Breast epithelium (tissue), 4 donors: ENCODE measurements around the gene PTPRN. TPM values are rescaled to one million over a fixed set of nuclear protein-coding genes. Genes with fewer than 3 reads are reported as not detected.
A peak's percentile ranks its signal among the peaks of the same experiment; 100 is the strongest.

Source experiments
- DNase-seq, 2 donors: peaks; one replicate each; pipeline ENCODE4 v3.0.0-alpha.2; 2019; ENCODE audit warnings: low spot score in 2 of 2
- H3K27ac ChIP-seq, 2 donors: fragments of 200-600 bp; sonication (generic) in 1 of 2; one replicate each; pipeline ENCODE4 v1.5.1; 2016 to 2019; ENCODE audit warnings: mild to moderate bottlenecking in 1 of 2
- H3K27me3 ChIP-seq, 2 donors: fragments of 200-600 bp; sonication (generic) in 1 of 2; one replicate each; pipeline versions ENCODE4 v1.5.1 to v1.6.0; 2017 to 2019; ENCODE audit warnings: control low read depth in 1 of 2, mild to moderate bottlenecking in 1 of 2
- H3K36me3 ChIP-seq: fragments of 200-600 bp; one replicate; pipeline ENCODE4 v1.5.1; 2019
- H3K4me1 ChIP-seq, 2 donors: fragments of 200-600 bp; sonication (generic); one replicate each; pipeline ENCODE4 v1.5.1; 2016 to 2019; ENCODE audit warnings: control low read depth in 1 of 2
- H3K4me3 ChIP-seq, 3 donors: fragments of 200-600 bp; sonication (generic); 1 replicate in 2 of 3; 2 replicates in 1 of 3; pipeline ENCODE4 v1.5.1; 2016 to 2019; ENCODE audit warnings: mild to moderate bottlenecking in 3 of 3, moderate library complexity in 2 of 3
- H3K9me3 ChIP-seq, 2 donors: fragments of 200-600 bp; sonication (generic) in 1 of 2; one replicate each; pipeline ENCODE4 v1.5.1; 2016 to 2019; ENCODE audit warnings: control low read depth in 1 of 2
- CTCF ChIP-seq, 3 donors: fragments of 450-650 bp; IDR thresholded peaks; one replicate each; pipeline ENCODE4 v1.5.1; 2016 to 2017; ENCODE audit warnings: antibody characterized with exemption in 3 of 3, mild to moderate bottlenecking in 3 of 3, moderate library complexity in 3 of 3
- POLR2A ChIP-seq: fragments of 450-650 bp; IDR thresholded peaks from one replicate; pipeline ENCODE4 v1.6.1; 2016; ENCODE audit warnings: antibody characterized with exemption, mild to moderate bottlenecking, moderate library complexity
- POLR2AphosphoS5 ChIP-seq, 3 donors: sonication (generic); formaldehyde crosslinking; IDR thresholded peaks; one replicate each; pipeline ENCODE4 v1.6.1; 2017; ENCODE audit warnings: antibody characterized with exemption in 3 of 3
- intact Hi-C: fragments of 100-400 bp; cut with DNase I; formaldehyde crosslinking; loops from one replicate; pipeline ENCODE4 v1.15.1; 2023; ENCODE audit warnings: low total_unique reads
- total RNA-seq, 3 donors: library from RNA; depleted of rRNA; stranded (reverse); fragments of >200 nt; gene quantifications; one replicate each; pipeline ENCODE4 v1.1.0, GENCODE V29; 2016

The PTPRN gene
- total RNA-seq, 3 donors from 2014 or later: 0.33 to 0.44 TPM; not detected in 1

GRCh38 chr2:219294356-219295351 is 14.5 kb downstream of the PTPRN start:
- TF ChIP-seq POLR2A (no peak), POLR2AphosphoS5 (IDR thresholded peaks at IDR 0.05) (peak in 2 of 3 donors; percentile 61 to 73), CTCF (IDR thresholded peaks at IDR 0.05) (peak; percentile 87 to 99 (median 97))
- Histone ChIP-seq H3K4me3 (peak overlapping the region; percentile 49 to 83 (median 56)), H3K4me1 (peaks cover 4% of the 10 kb centered on the region in 2 donors), H3K36me3 (no peaks in the 10 kb centered on the region), H3K27ac (peak overlapping the region; percentile 76 to 94), H3K9me3 (no peaks in the 10 kb centered on the region), H3K27me3 (no peaks in the 10 kb centered on the region)
- DNase-seq: peak; percentile 82 to 88
- intact Hi-C loops: no loop called here

GRCh38 chr2:219293736-219294231 is 15.4 kb downstream of the PTPRN start:
- Histone ChIP-seq H3K9me3 (no peaks in the 10 kb centered on the region), H3K27me3 (no peaks in the 10 kb centered on the region), H3K4me1 (peaks cover 4 to 11% of the 10 kb centered on the region in 2 donors), H3K36me3 (no peaks in the 10 kb centered on the region), H3K4me3 (no peak overlapping the region), H3K27ac (no peak overlapping the region)
- TF ChIP-seq POLR2AphosphoS5 (IDR thresholded peaks at IDR 0.05) (no peak), POLR2A (no peak), CTCF (IDR thresholded peaks at IDR 0.05) (no peak)
- DNase-seq: no peak
- intact Hi-C loops: no loop called here

GRCh38 chr2:219292616-219293015 is 16.6 kb downstream of the PTPRN start:
- Histone ChIP-seq H3K27ac (no peak overlapping the region), H3K9me3 (no peaks in the 10 kb centered on the region), H3K27me3 (no peaks in the 10 kb centered on the region), H3K4me1 (peaks cover 4 to 11% of the 10 kb centered on the region in 2 donors), H3K4me3 (no peak overlapping the region), H3K36me3 (no peaks in the 10 kb centered on the region)
- TF ChIP-seq CTCF (IDR thresholded peaks at IDR 0.05): no peak
- TF ChIP-seq POLR2A: no peak
- TF ChIP-seq POLR2AphosphoS5 (IDR thresholded peaks at IDR 0.05): no peak
- intact Hi-C loops: no loop called here
- no peak for DNase-seq

GRCh38 chr2:219291910-219292490 is 17.2 kb downstream of the PTPRN start:
- DNase-seq: no peak

More at GRCh38 chr2:219291910-219292490, 17.2 kb downstream of the PTPRN start:
- Histone ChIP-seq H3K4me1 (peaks cover 4 to 11% of the 10 kb centered on the region in 2 donors), H3K27ac (no peak overlapping the region), H3K36me3 (no peaks in the 10 kb centered on the region), H3K9me3 (no peaks in the 10 kb centered on the region), H3K4me3 (no peak overlapping the region), H3K27me3 (no peaks in the 10 kb centered on the region)
- intact Hi-C loops: no loop called here
- TF ChIP-seq CTCF (IDR thresholded peaks at IDR 0.05) (no peak), POLR2A (no peak), POLR2AphosphoS5 (IDR thresholded peaks at IDR 0.05) (no peak)
